ENCODE data around the gene GPC3. TPM values are rescaled to one million over a fixed set of nuclear protein-coding genes. Genes with fewer than 3 reads are reported as not detected.

GPC3 gene
- polyA plus RNA-seq, 3 donors = not detected

- no peak for DNase-seq
- Mint-ChIP-seq H3K27me3 (ENCODE audit: low read depth in 3 of 3) (peaks cover 0 to 3% (median 2%) of the 10 kb centered on the region in 3 donors), H3K4me3 (no peak overlapping the region), H3K9me3 (peaks cover 0 to 2% (median 0%) of the 10 kb centered on the region in 7 donors), H3K4me1 (no peaks in the 10 kb centered on the region), H3K27ac (no peak overlapping the region), H3K36me3 (no peaks in the 10 kb centered on the region)
- no peak overlapping the region for H3K4me3 ChIP-seq (replicated peaks in 1 of 3; ENCODE audit: low read depth in 2 of 3, low read length in 3 of 3)
- intact Hi-C loops (cut with micrococcal nuclease) = no loop called here
- no peaks in the 10 kb centered on the region for H3K9me3 ChIP-seq (replicated peaks in 1 of 2; ENCODE audit: control insufficient read depth in 1 of 2, insufficient read depth in 1 of 2, low read length in 2 of 2)
- H2AFZ ChIP-seq (ENCODE audit: insufficient read depth, low read depth, low read length, poor library complexity, severe bottlenecking) = no peak overlapping the region
- H3K4me1 ChIP-seq (ENCODE audit: control insufficient read depth in 1 of 2, insufficient read depth in 2 of 2, low read length in 2 of 2) = no peaks in the 10 kb centered on the region
- H3K27ac ChIP-seq (ENCODE audit: low read depth in 1 of 2, low read length in 2 of 2) = no peak overlapping the region
- H3K27me3 ChIP-seq (ENCODE audit: control insufficient read depth in 2 of 2, insufficient read depth in 2 of 2, low read length in 2 of 2) = peaks cover 0 to 6% of the 10 kb centered on the region in 2 donors
- WGBS (ENCODE audit: insufficient coverage) = no CpG with 5 or more reads among the region's 4 CpGs
- no peaks in the 10 kb centered on the region for H3K79me2 ChIP-seq (ENCODE audit: insufficient read depth, low read length)
- H3K36me3 ChIP-seq (replicated peaks in 1 of 2; ENCODE audit: control insufficient read depth in 1 of 2, insufficient read depth in 2 of 2, low read length in 2 of 2) = no peaks in the 10 kb centered on the region
- no peaks in the 10 kb centered on the region for H4K20me1 ChIP-seq (ENCODE audit: insufficient read depth, low read length)
- H3K4me2 ChIP-seq (replicated peaks; ENCODE audit: extremely low read depth, low read length, poor library complexity, severe bottlenecking) = no peak overlapping the region
- TF ChIP-seq CTCF (IDR thresholded peaks at IDR 0.05) = no peak
- H3K9ac ChIP-seq (ENCODE audit: insufficient read depth, low read length, poor library complexity, severe bottlenecking) = no peak overlapping the region
Observed at GRCh38 chrX:133749370-133749769, 236.0 kb downstream of the GPC3 start.

- DNase-seq = no peak
- Mint-ChIP-seq H3K4me1 (no peaks in the 10 kb centered on the region), H3K36me3 (no peaks in the 10 kb centered on the region), H3K27me3 (ENCODE audit: low read depth in 3 of 3) (peaks cover 0 to 8% (median 2%) of the 10 kb centered on the region in 3 donors), H3K27ac (no peak overlapping the region), H3K9me3 (no peaks in the 10 kb centered on the region), H3K4me3 (no peak overlapping the region)
- H2AFZ ChIP-seq (ENCODE audit: insufficient read depth, low read depth, low read length, poor library complexity, severe bottlenecking) = no peak overlapping the region
- no peaks in the 10 kb centered on the region for H4K20me1 ChIP-seq (ENCODE audit: insufficient read depth, low read length)
- no CpG with 5 or more reads among the region's 2 CpGs for WGBS (ENCODE audit: insufficient coverage)
- H3K9me3 ChIP-seq (replicated peaks in 1 of 2; ENCODE audit: control insufficient read depth in 1 of 2, insufficient read depth in 1 of 2, low read length in 2 of 2) = no peaks in the 10 kb centered on the region
- no peaks in the 10 kb centered on the region for H3K4me1 ChIP-seq (ENCODE audit: control insufficient read depth in 1 of 2, insufficient read depth in 2 of 2, low read length in 2 of 2)
- H3K36me3 ChIP-seq (replicated peaks in 1 of 2; ENCODE audit: control insufficient read depth in 1 of 2, insufficient read depth in 2 of 2, low read length in 2 of 2) = no peaks in the 10 kb centered on the region
- H3K9ac ChIP-seq (ENCODE audit: insufficient read depth, low read length, poor library complexity, severe bottlenecking) = no peak overlapping the region
- no peak for TF ChIP-seq CTCF (IDR thresholded peaks at IDR 0.05)
- peaks cover 0 to 6% of the 10 kb centered on the region in 2 donors for H3K27me3 ChIP-seq (ENCODE audit: control insufficient read depth in 2 of 2, insufficient read depth in 2 of 2, low read length in 2 of 2)
- H3K27ac ChIP-seq (ENCODE audit: low read depth in 1 of 2, low read length in 2 of 2) = no peak overlapping the region
- no peak overlapping the region for H3K4me2 ChIP-seq (replicated peaks; ENCODE audit: extremely low read depth, low read length, poor library complexity, severe bottlenecking)
- no peak overlapping the region for H3K4me3 ChIP-seq (replicated peaks in 1 of 3; ENCODE audit: low read depth in 2 of 3, low read length in 3 of 3)
- intact Hi-C loops (cut with micrococcal nuclease) = no loop called here
- H3K79me2 ChIP-seq (ENCODE audit: insufficient read depth, low read length) = no peaks in the 10 kb centered on the region
Observed at GRCh38 chrX:133747196-133747595, 238.2 kb downstream of the GPC3 start.
